ENCODE data around the gene KRT16.
A peak's percentile ranks its signal among the peaks of the same experiment; 100 is the strongest.
"Not testable (repeated sequence)": the region's sequence is repeated elsewhere in the genome, so short reads cannot be mapped to it uniquely, and the experiment has no call there.

KRT16 gene

GRCh38 chr17:41612376-41613160 lies at the start of gene KRT16:
Gene KRT16 (minus strand): TSS chr17:41612767. CDS start chr17:41612688, 79 bp downstream.
- Histone ChIP-seq H3K4me1 (ENCODE audit: insufficient read depth, insufficient read length) (peaks cover 19% of the 10 kb centered on the region), H3K9ac (ENCODE audit: insufficient read length, low read depth) (peak within 1 kb of the TSS; percentile 56)
- H3K9me3 ChIP-seq (ENCODE audit: insufficient read depth, low read length); H3K27me3 ChIP-seq (ENCODE audit: insufficient read depth, insufficient read length); DNase-seq (ENCODE audit: low read depth, low spot score); H3K4me3 ChIP-seq (ENCODE audit: insufficient read length, low read depth); H3K36me3 ChIP-seq (ENCODE audit: insufficient read depth, insufficient read length, low read length): not testable (repeated sequence)

- Histone ChIP-seq H3K36me3 (ENCODE audit: insufficient read depth, insufficient read length, low read length) (no peaks in the 10 kb centered on the region), H3K27me3 (ENCODE audit: insufficient read depth, insufficient read length) (no peaks in the 10 kb centered on the region), H3K9ac (ENCODE audit: insufficient read length, low read depth) (no peak overlapping the region), H3K4me3 (ENCODE audit: insufficient read length, low read depth) (no peak overlapping the region), H3K4me1 (ENCODE audit: insufficient read depth, insufficient read length) (peaks cover 22% of the 10 kb centered on the region), H3K9me3 (ENCODE audit: insufficient read depth, low read length) (peaks cover 6% of the 10 kb centered on the region; the same call in 1 of the 2 replicates)
- TF ChIP-seq YY1 (IDR thresholded peaks at IDR 0.05; ENCODE audit: insufficient read depth, insufficient read length), result no peak
- TF ChIP-seq ZNF274 (IDR thresholded peaks at IDR 0.05; ENCODE audit: low read depth, low read length), result no peak
- TF ChIP-seq SUZ12 (IDR thresholded peaks at IDR 0.05; ENCODE audit: extremely low read depth, insufficient read depth, insufficient read length), result no peak
- no peak for DNase-seq (ENCODE audit: low read depth, low spot score)
These were observed 47.7 kb upstream of the KRT16 start for GRCh38 chr17:41660221-41660711.

GRCh38 chr17:41659427-41660212 lies 47.1 kb upstream of the KRT16 start:
- no peaks in the 10 kb centered on the region for H3K36me3 ChIP-seq (ENCODE audit: insufficient read depth, insufficient read length, low read length)
- no peak overlapping the region for H3K9ac ChIP-seq (ENCODE audit: insufficient read length, low read depth)
- TF ChIP-seq YY1 (IDR thresholded peaks at IDR 0.05; ENCODE audit: insufficient read depth, insufficient read length) (no peak), ZNF274 (IDR thresholded peaks at IDR 0.05; ENCODE audit: low read depth, low read length) (no peak), SUZ12 (IDR thresholded peaks at IDR 0.05; ENCODE audit: extremely low read depth, insufficient read depth, insufficient read length) (no peak)
- DNase-seq (ENCODE audit: low read depth, low spot score), result no peak
- no peaks in the 10 kb centered on the region for H3K27me3 ChIP-seq (ENCODE audit: insufficient read depth, insufficient read length)
- H3K4me1 ChIP-seq (ENCODE audit: insufficient read depth, insufficient read length), result peaks cover 28% of the 10 kb centered on the region
- H3K9me3 ChIP-seq (ENCODE audit: insufficient read depth, low read length), result peaks cover 6% of the 10 kb centered on the region; the same call in 1 of the 2 replicates
- no peak overlapping the region for H3K4me3 ChIP-seq (ENCODE audit: insufficient read length, low read depth)

GRCh38 chr17:41658846-41659245 lies 46.3 kb upstream of the KRT16 start:
- Histone ChIP-seq H3K4me3 (ENCODE audit: insufficient read length, low read depth) (no peak overlapping the region), H3K9ac (ENCODE audit: insufficient read length, low read depth) (peak overlapping the region; percentile 35), H3K36me3 (ENCODE audit: insufficient read depth, insufficient read length, low read length) (no peaks in the 10 kb centered on the region), H3K27me3 (ENCODE audit: insufficient read depth, insufficient read length) (no peaks in the 10 kb centered on the region), H3K9me3 (ENCODE audit: insufficient read depth, low read length) (peaks cover 6% of the 10 kb centered on the region; the same call in 1 of the 2 replicates), H3K4me1 (ENCODE audit: insufficient read depth, insufficient read length) (peaks cover 35% of the 10 kb centered on the region)
- no peak for DNase-seq (ENCODE audit: low read depth, low spot score)
- TF ChIP-seq ZNF274 (IDR thresholded peaks at IDR 0.05; ENCODE audit: low read depth, low read length) (no peak), SUZ12 (IDR thresholded peaks at IDR 0.05; ENCODE audit: extremely low read depth, insufficient read depth, insufficient read length) (no peak), YY1 (IDR thresholded peaks at IDR 0.05; ENCODE audit: insufficient read depth, insufficient read length) (no peak)

- Histone ChIP-seq H3K9me3 (ENCODE audit: insufficient read depth, low read length) (peaks cover 6% of the 10 kb centered on the region; the same call in 1 of the 2 replicates), H3K36me3 (ENCODE audit: insufficient read depth, insufficient read length, low read length) (no peaks in the 10 kb centered on the region), H3K9ac (ENCODE audit: insufficient read length, low read depth) (peak overlapping the region; percentile 51), H3K27me3 (ENCODE audit: insufficient read depth, insufficient read length) (no peaks in the 10 kb centered on the region), H3K4me1 (ENCODE audit: insufficient read depth, insufficient read length) (peaks cover 40% of the 10 kb centered on the region), H3K4me3 (ENCODE audit: insufficient read length, low read depth) (no peak overlapping the region)
- no peak for TF ChIP-seq YY1 (IDR thresholded peaks at IDR 0.05; ENCODE audit: insufficient read depth, insufficient read length)
- no peak for TF ChIP-seq ZNF274 (IDR thresholded peaks at IDR 0.05; ENCODE audit: low read depth, low read length)
- no peak for TF ChIP-seq SUZ12 (IDR thresholded peaks at IDR 0.05; ENCODE audit: extremely low read depth, insufficient read depth, insufficient read length)
- no peak for DNase-seq (ENCODE audit: low read depth, low spot score)
These were observed 45.4 kb upstream of the KRT16 start for GRCh38 chr17:41657936-41658335.

- Histone ChIP-seq H3K4me1 (ENCODE audit: insufficient read depth, insufficient read length) (peaks cover 40% of the 10 kb centered on the region), H3K9ac (ENCODE audit: insufficient read length, low read depth) (no peak overlapping the region), H3K36me3 (ENCODE audit: insufficient read depth, insufficient read length, low read length) (no peaks in the 10 kb centered on the region), H3K9me3 (ENCODE audit: insufficient read depth, low read length) (peaks cover 1% of the 10 kb centered on the region; the same call in 1 of the 2 replicates), H3K27me3 (ENCODE audit: insufficient read depth, insufficient read length) (no peaks in the 10 kb centered on the region), H3K4me3 (ENCODE audit: insufficient read length, low read depth) (no peak overlapping the region)
- DNase-seq (ENCODE audit: low read depth, low spot score), result no peak
- TF ChIP-seq ZNF274 (IDR thresholded peaks at IDR 0.05; ENCODE audit: low read depth, low read length), result no peak
- no peak for TF ChIP-seq SUZ12 (IDR thresholded peaks at IDR 0.05; ENCODE audit: extremely low read depth, insufficient read depth, insufficient read length)
- TF ChIP-seq YY1 (IDR thresholded peaks at IDR 0.05; ENCODE audit: insufficient read depth, insufficient read length), result no peak
These were observed 44.7 kb upstream of the KRT16 start for GRCh38 chr17:41657176-41657754.

Measured in NT2/D1 (cell line).